ENCODE results near the gene SEC22B. TPM values are rescaled to one million over a fixed set of nuclear protein-coding genes. Genes with fewer than 3 reads are reported as not detected.
"Not testable (repeated sequence)": the region's sequence is repeated elsewhere in the genome, so short reads cannot be mapped to it uniquely, and the experiment has no call there.

The SEC22B gene
- total and polyA plus RNA-seq, 2 of the 13 experiments (the other 11 are each of a cell fraction or from before 2014, with no cell fraction given), result 14.2 to 29.1 TPM

DNA sequence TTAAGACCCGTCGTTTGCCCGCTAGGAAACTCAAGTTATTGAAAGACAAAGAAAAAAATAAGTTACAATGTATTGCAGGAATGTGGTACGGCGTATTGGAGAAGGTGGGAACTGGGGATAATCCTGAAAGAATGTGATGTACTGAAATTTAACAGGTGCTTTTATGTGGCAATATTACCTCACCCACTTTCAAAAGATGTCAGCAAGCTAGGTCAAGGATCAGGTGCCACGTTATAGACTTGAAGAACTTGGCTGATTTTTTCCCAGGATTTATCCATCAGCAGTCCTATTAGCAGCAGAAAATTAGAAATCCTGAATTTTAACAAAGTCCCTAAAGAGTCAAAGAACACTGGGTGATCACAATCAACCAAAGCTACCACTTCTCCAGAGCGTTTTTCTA lies 632 bp downstream of the SEC22B start:
- H3K79me2 ChIP-seq (ENCODE audit: insufficient read depth, low read length); H3K27me3 ChIP-seq (ENCODE audit: control insufficient read depth in 1 of 2, insufficient read depth in 2 of 2, low read length in 2 of 2); DNase-seq (ENCODE audit: low spot score); in situ Hi-C loops (cut with HindIII; ENCODE audit: extremely low pct_ligation_motif_present, low pct_unique_long_range_greater_than_20kb); CTCF ChIA-PET (ENCODE audit: low intra/inter-chr PET ratio, low total read pairs); H3K9me3 ChIP-seq (ENCODE audit: low read length); ATAC-seq; POLR2A ChIA-PET; intact Hi-C loops (cut with micrococcal nuclease; ENCODE audit: unreplicated experiment); H4K20me1 ChIP-seq (ENCODE audit: insufficient read depth, low read length); H3K36me3 ChIP-seq (replicated peaks in 1 of 2; ENCODE audit: control insufficient read depth in 1 of 2, insufficient read depth in 2 of 2, low read length in 2 of 2); FAIRE-seq: not testable (repeated sequence)
- Histone ChIP-seq H3K4me3 (replicated peaks in 1 of 3; ENCODE audit: insufficient read depth in 1 of 3, low read depth in 2 of 3, low read length in 3 of 3) (peak overlapping the region; percentile 84 to 93 (median 93)), H3K4me1 (ENCODE audit: insufficient read depth, low read length) (peaks cover 14% of the 10 kb centered on the region), H3K9ac (ENCODE audit: insufficient read depth, low read depth, low read length) (peak overlapping the region; percentile 96), H3K4me2 (ENCODE audit: low read depth, low read length) (peak overlapping the region; percentile 59), H3K27ac (ENCODE audit: extremely low read length, insufficient read depth, low read length) (peak overlapping the region; percentile 91), H2AFZ (ENCODE audit: low read length) (peak overlapping the region; percentile 35)
- TSS peak; percentile 84 for BruUV-seq (replicated peaks)
- WGBS (ENCODE audit: low lambda C conversion rate), result 2% methylated on average over 7 of the region's 7 CpGs
- TF ChIP-seq ZSCAN29 (CRISPR knock-in tag; conservative IDR thresholded peaks at IDR 0.05), result 0 out of 2 replicates have a peak, but pooled peaks have one; percentile 1
- peak; percentile 46; the same call in 1 of the 2 replicates for TF ChIP-seq CEBPB (IDR thresholded peaks at IDR 0.05; ENCODE audit: borderline replicate concordance, low read depth, low read length)

DNA sequence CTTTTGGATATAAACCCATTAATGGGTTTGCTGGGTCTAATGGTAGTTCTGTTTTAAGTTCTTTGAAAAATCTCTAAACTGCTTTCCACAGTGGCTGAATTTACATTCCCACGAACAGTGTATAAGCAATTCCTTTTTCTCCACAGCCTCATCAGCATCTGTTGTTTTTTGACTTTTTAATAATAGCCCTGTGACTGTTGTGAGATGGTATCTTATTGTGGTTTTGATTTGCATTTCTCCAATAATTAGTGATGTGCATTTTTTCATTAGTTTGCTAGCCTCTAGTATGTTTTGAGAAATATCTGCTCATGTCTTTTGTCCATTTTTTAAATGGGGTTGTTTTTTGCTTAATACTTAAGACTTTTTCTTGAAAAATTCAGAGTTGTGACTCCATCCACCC lies 11.6 kb downstream of the SEC22B start:
- CTCF ChIA-PET (ENCODE audit: low intra/inter-chr PET ratio, low total read pairs); in situ Hi-C loops (cut with HindIII; ENCODE audit: extremely low pct_ligation_motif_present, low pct_unique_long_range_greater_than_20kb); POLR2A ChIA-PET: not testable (repeated sequence)

DNA sequence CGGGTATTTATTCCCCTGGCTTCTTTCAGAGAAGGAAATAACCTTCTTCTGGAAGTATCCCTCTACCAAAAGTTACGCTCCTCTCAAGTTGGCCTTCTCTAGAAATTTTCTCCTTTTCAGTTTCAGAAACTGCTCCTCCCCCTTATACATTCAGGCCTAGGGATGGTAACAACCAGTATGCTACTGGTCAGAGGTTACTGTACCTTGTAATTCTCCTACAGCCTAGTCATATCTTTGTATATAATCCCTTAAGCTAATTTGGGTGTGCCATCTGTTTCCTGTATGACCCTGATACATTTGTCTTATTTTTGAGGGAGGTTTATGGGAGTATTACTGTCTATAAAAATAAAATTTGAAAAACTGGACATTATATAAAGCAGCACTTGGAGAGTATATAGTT lies 14.3 kb downstream of the SEC22B start:
- H3K9me3 ChIP-seq (ENCODE audit: low read length); H3K4me2 ChIP-seq (ENCODE audit: low read depth, low read length); H3K27me3 ChIP-seq (ENCODE audit: control insufficient read depth in 1 of 2, insufficient read depth in 2 of 2, low read length in 2 of 2); H2AFZ ChIP-seq (ENCODE audit: low read length); intact Hi-C loops (cut with micrococcal nuclease; ENCODE audit: unreplicated experiment); ATAC-seq; FAIRE-seq; H3K9ac ChIP-seq (ENCODE audit: insufficient read depth, low read depth, low read length); DNase-seq (ENCODE audit: low spot score); CTCF ChIA-PET (ENCODE audit: low intra/inter-chr PET ratio, low total read pairs); H3K4me1 ChIP-seq (ENCODE audit: insufficient read depth, low read length); H4K20me1 ChIP-seq (ENCODE audit: insufficient read depth, low read length); POLR2A ChIA-PET; in situ Hi-C loops (cut with HindIII; ENCODE audit: extremely low pct_ligation_motif_present, low pct_unique_long_range_greater_than_20kb); H3K79me2 ChIP-seq (ENCODE audit: insufficient read depth, low read length); H3K27ac ChIP-seq (ENCODE audit: extremely low read length, insufficient read depth, low read length); H3K4me3 ChIP-seq (replicated peaks in 1 of 3; ENCODE audit: insufficient read depth in 1 of 3, low read depth in 2 of 3, low read length in 3 of 3); H3K36me3 ChIP-seq (replicated peaks in 1 of 2; ENCODE audit: control insufficient read depth in 1 of 2, insufficient read depth in 2 of 2, low read length in 2 of 2): not testable (repeated sequence)
- WGBS (ENCODE audit: low lambda C conversion rate), result 100% methylated on average over 1 of the region's 2 CpGs
- TSS peak; percentile 6 for BruUV-seq (replicated peaks)

More for the DNA sequence above, 11.6 kb downstream of the SEC22B start:
- ATAC-seq; intact Hi-C loops (cut with micrococcal nuclease; ENCODE audit: unreplicated experiment); H3K9ac ChIP-seq (ENCODE audit: insufficient read depth, low read depth, low read length); H3K4me3 ChIP-seq (replicated peaks in 1 of 3; ENCODE audit: insufficient read depth in 1 of 3, low read depth in 2 of 3, low read length in 3 of 3); H2AFZ ChIP-seq (ENCODE audit: low read length); H3K4me1 ChIP-seq (ENCODE audit: insufficient read depth, low read length); H3K79me2 ChIP-seq (ENCODE audit: insufficient read depth, low read length); H3K27me3 ChIP-seq (ENCODE audit: control insufficient read depth in 1 of 2, insufficient read depth in 2 of 2, low read length in 2 of 2); BruUV-seq (replicated peaks); H3K36me3 ChIP-seq (replicated peaks in 1 of 2; ENCODE audit: control insufficient read depth in 1 of 2, insufficient read depth in 2 of 2, low read length in 2 of 2); FAIRE-seq; H3K4me2 ChIP-seq (ENCODE audit: low read depth, low read length); H3K9me3 ChIP-seq (ENCODE audit: low read length); H4K20me1 ChIP-seq (ENCODE audit: insufficient read depth, low read length); H3K27ac ChIP-seq (ENCODE audit: extremely low read length, insufficient read depth, low read length); DNase-seq (ENCODE audit: low spot score): not testable (repeated sequence)
- WGBS (ENCODE audit: low lambda C conversion rate), result 100% methylated on average over 1 of the region's 1 CpG

GRCh38 chr1:120158495-120158894 lies 17.8 kb downstream of the SEC22B start:
- H3K4me2 ChIP-seq (ENCODE audit: low read depth, low read length); POLR2A ChIA-PET; H3K79me2 ChIP-seq (ENCODE audit: insufficient read depth, low read length); BruUV-seq (replicated peaks); H4K20me1 ChIP-seq (ENCODE audit: insufficient read depth, low read length); in situ Hi-C loops (cut with HindIII; ENCODE audit: extremely low pct_ligation_motif_present, low pct_unique_long_range_greater_than_20kb); H2AFZ ChIP-seq (ENCODE audit: low read length); H3K9ac ChIP-seq (ENCODE audit: insufficient read depth, low read depth, low read length); CTCF ChIA-PET (ENCODE audit: low intra/inter-chr PET ratio, low total read pairs); H3K36me3 ChIP-seq (replicated peaks in 1 of 2; ENCODE audit: control insufficient read depth in 1 of 2, insufficient read depth in 2 of 2, low read length in 2 of 2); intact Hi-C loops (cut with micrococcal nuclease; ENCODE audit: unreplicated experiment); H3K4me1 ChIP-seq (ENCODE audit: insufficient read depth, low read length); FAIRE-seq; H3K4me3 ChIP-seq (replicated peaks in 1 of 3; ENCODE audit: insufficient read depth in 1 of 3, low read depth in 2 of 3, low read length in 3 of 3); H3K27ac ChIP-seq (ENCODE audit: extremely low read length, insufficient read depth, low read length); H3K27me3 ChIP-seq (ENCODE audit: control insufficient read depth in 1 of 2, insufficient read depth in 2 of 2, low read length in 2 of 2); H3K9me3 ChIP-seq (ENCODE audit: low read length); DNase-seq (ENCODE audit: low spot score); ATAC-seq: not testable (repeated sequence)
- WGBS (ENCODE audit: low lambda C conversion rate), result no CpG with 5 or more reads among the region's 1 CpG
